Activated naive CD8-positive, alpha-beta T cell treated with anti-CD3 and anti-CD28 coated beads for 36 hours (primary cell): Measurements from ENCODE around the gene ARMC9. TPM values are rescaled to one million over a fixed set of nuclear protein-coding genes. Genes with fewer than 3 reads are reported as not detected.
"Not testable (repeated sequence)": the region's sequence is repeated elsewhere in the genome, so short reads cannot be mapped to it uniquely, and the experiment has no call there.

Experiments used
- DNase-seq: peaks from one replicate; pipeline ENCODE4 v3.0.0; 2021
- H3K27ac Mint-ChIP-seq: one replicate; pipeline ENCODE4 v1.8.0; 2022; ENCODE audit warnings: mild to moderate bottlenecking, moderate library complexity, mixed read lengths
- H3K27me3 Mint-ChIP-seq: one replicate; pipeline ENCODE4 v1.8.0; 2022; ENCODE audit warnings: mild to moderate bottlenecking, mixed read lengths
- H3K36me3 Mint-ChIP-seq: one replicate; pipeline ENCODE4 v1.8.0; 2021; ENCODE audit warnings: mild to moderate bottlenecking, mixed read lengths
- H3K4me1 Mint-ChIP-seq: one replicate; pipeline ENCODE4 v1.8.0; 2021; ENCODE audit warnings: mixed read lengths
- H3K4me3 Mint-ChIP-seq: one replicate; pipeline ENCODE4 v1.8.0; 2022; ENCODE audit warnings: mild to moderate bottlenecking, moderate library complexity, mixed read lengths
- H3K9me3 Mint-ChIP-seq: one replicate; pipeline ENCODE4 v1.8.0; 2022; ENCODE audit warnings: mixed read lengths
- total RNA-seq, 2 experiments: library from RNA; stranded (reverse); gene quantifications; one replicate each; pipeline ENCODE4 v1.2.3, GENCODE V29; 2021

Gene ARMC9
- total RNA-seq, 2 experiments from 2014 or later = 3.9 to 5.1 TPM

DNA sequence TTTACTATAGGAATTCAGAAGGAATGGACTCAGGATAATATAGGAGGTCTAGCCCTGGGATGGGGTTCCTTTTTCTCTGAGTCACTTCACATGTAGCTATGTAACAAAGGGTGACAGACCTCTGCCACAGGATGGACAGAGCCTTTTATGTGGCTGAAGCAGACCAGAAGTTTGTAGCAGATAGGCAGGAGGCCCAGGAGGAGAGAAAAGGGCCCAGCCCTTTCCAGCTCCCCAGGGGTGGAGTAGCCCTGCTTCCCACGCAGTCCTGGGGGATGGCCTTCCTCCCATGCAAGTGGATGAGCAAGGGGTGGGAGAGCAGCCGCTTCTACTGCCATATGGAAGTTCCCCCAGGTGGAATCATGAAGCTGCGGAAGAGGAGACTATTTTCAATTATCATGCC lies 40.3 kb downstream of the ARMC9 start:
- no peak for DNase-seq
- Mint-ChIP-seq H3K27me3 (no peaks in the 10 kb centered on the region), H3K9me3 (no peaks in the 10 kb centered on the region), H3K4me3 (no peak overlapping the region), H3K4me1 (no peaks in the 10 kb centered on the region), H3K36me3 (no peaks in the 10 kb centered on the region), H3K27ac (no peak overlapping the region)

DNA sequence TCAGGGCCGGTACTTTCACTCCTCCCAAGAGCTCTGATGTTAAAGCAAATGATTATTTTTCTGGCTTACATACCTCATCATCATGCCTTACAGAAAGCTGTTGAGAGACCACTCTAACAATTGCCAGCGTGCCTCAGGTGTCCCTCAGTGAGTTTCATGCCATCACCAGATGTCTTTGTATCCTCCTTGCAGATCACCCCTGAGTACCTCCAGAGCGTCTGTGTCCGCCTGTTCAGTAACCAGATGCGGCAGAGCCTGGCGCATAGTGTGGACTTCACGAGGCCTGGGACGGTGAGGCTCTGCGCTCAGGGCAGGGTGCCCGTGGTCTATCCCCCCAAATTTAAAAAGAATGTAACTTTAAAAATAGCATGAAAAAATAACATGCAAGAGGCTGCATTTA lies 41.3 kb downstream of the ARMC9 start:
- H3K27me3 Mint-ChIP-seq = no peaks in the 10 kb centered on the region
- H3K27ac Mint-ChIP-seq = no peak overlapping the region
- no peak for DNase-seq
- no peak overlapping the region for H3K4me3 Mint-ChIP-seq
- no peaks in the 10 kb centered on the region for H3K36me3 Mint-ChIP-seq
- H3K9me3 Mint-ChIP-seq = no peaks in the 10 kb centered on the region
- no peaks in the 10 kb centered on the region for H3K4me1 Mint-ChIP-seq

DNA sequence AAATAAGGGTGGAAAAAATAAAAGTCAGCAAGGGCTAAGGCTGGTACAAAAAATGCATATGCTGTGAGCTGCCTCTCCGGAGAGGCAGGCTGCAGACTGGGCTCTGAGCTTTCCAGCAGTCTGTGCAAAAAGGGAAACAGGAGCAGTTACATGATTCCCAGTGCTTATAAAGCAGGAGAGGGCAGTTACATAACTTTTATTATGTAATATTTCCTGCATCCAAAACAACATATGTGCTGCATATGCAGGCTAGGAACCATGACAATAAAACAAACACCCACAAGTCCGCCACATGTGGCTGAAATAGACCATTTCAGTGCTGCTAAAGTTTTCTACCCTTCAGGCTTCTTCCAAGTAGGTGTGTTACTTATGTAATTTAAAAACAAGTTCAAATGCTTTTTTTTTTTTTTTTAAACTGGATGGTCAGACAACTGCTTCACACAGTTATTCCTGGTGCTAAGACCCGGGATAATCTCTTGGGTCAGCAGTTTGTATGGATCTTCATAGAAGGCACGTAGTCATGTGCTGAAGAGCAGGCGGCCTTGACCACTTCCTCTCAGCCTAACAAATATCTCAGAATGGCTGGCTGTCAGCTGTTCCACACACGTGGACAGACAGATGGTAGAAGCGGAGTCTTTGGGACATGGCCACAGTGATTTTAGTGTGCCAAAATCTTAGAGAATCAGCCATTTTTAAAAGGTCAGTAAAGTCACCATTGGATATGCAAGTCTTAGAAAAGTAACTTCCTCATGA lies 43.5 kb downstream of the ARMC9 start:
- Mint-ChIP-seq H3K9me3 (no peaks in the 10 kb centered on the region), H3K4me3 (no peak overlapping the region), H3K4me1 (no peaks in the 10 kb centered on the region), H3K27ac (no peak overlapping the region), H3K27me3 (no peaks in the 10 kb centered on the region), H3K36me3 (no peaks in the 10 kb centered on the region)
- DNase-seq = no peak

DNA sequence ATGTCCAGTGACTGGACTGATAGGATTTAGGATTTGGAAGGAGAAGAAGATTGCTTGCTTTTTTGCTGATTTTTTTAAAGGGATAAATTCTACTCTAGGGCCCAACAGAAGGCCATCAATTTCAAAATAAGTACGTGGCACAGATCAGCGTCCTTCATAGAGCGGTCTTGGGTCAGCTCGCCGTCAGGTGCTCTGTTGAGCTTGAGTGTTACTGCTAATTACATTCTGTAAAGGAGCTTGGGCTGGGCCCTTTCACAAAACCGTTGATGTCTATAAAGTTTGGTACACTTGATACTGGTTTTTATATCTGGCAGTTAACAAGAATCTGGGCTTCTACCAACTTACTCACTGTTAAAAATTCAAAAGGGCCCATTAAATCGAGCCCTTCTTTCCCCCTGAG lies 45.4 kb downstream of the ARMC9 start:
- Mint-ChIP-seq H3K9me3 (no peaks in the 10 kb centered on the region), H3K27me3 (no peaks in the 10 kb centered on the region), H3K36me3 (no peaks in the 10 kb centered on the region), H3K4me1 (no peaks in the 10 kb centered on the region), H3K4me3 (no peak overlapping the region), H3K27ac (no peak overlapping the region)
- no peak for DNase-seq

DNA sequence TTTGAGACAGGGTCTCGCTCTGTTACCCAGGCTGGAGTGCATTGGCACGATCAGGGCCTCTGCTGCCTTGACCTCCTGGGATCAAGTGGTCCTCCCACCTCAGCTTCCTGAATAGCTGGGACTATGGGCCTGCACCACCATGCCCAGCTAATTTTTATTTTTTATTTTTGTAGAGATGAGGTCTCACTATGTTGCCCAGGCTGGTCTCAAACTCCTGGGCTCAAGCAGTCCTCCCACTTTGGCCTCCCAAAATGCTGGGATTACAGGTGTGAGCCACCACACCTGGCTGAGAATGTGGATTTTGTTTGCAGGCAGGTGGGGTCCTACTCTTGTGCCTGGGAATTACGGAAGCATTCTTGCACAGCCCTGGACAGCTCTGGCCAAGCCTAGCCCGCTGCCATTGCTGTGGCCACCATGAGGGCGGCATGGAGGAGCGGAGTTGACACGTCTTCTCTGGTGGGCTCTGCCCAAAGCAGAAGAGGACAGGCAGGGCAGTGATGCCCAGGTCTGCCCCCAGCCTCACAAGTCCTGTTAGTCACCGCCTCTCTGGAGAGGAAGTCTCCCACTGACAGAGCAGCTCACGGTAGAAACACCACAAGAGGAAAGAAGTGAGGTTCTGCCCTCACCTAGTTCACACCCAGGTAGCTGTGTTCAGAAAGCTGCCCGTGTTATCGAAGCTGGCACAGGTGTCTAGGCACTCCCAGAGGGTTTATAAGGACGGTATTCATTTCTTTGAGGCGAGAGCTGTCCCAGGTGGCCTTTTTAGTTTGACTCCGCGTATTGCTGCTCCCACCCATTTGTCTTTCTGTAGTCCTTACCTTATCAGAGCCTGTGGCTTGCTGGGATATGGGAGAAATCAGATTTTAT lies 46.2 kb downstream of the ARMC9 start:
- Mint-ChIP-seq H3K4me3 (no peak overlapping the region), H3K27ac (no peak overlapping the region), H3K9me3 (no peaks in the 10 kb centered on the region), H3K36me3 (no peaks in the 10 kb centered on the region), H3K27me3 (no peaks in the 10 kb centered on the region), H3K4me1 (no peaks in the 10 kb centered on the region)
- no peak for DNase-seq

DNA sequence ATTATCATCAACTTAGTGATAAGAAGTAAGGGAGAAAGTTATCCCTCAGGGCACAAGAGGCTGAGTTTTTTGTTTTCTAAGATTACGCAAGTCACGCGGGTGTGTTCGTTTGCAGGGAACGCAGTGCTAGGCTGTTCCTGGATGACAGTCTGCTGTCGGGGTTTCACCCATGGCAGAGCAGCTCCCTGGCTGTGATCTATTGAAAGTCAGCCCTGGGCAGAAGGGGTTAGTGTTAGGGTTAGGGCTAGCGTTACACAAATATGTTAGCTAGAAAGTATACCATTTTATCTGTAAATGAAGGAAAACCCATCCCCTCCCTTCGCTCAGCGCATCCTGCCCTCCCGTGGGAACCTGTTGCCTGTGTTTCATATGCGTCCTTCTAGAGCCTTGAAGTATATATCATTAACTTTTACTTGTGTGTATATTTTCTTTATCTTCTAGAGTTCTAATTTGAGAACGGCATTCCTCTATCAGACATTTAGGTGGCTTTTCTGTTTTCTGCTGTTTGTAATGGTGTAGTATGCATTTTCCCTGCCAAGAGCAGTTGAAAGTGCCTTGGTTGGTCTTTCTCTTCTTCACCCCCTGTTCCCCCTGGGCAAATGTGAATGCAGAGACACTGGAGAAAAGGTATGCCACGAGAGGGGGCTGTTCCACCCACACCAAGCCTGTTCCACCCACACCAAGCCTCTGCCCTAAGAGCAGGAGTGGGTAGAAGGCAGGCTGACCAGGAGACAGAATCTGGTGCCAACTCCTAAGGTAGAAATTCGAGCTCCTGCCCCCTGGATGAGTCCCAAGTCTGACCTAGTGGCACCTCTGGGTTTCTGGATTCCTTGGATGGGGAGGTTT lies 47.0 kb downstream of the ARMC9 start:
- Mint-ChIP-seq H3K4me1 (no peaks in the 10 kb centered on the region), H3K4me3 (no peak overlapping the region), H3K36me3 (no peaks in the 10 kb centered on the region), H3K9me3 (no peaks in the 10 kb centered on the region), H3K27me3 (no peaks in the 10 kb centered on the region), H3K27ac (no peak overlapping the region)
- DNase-seq = no peak

DNA sequence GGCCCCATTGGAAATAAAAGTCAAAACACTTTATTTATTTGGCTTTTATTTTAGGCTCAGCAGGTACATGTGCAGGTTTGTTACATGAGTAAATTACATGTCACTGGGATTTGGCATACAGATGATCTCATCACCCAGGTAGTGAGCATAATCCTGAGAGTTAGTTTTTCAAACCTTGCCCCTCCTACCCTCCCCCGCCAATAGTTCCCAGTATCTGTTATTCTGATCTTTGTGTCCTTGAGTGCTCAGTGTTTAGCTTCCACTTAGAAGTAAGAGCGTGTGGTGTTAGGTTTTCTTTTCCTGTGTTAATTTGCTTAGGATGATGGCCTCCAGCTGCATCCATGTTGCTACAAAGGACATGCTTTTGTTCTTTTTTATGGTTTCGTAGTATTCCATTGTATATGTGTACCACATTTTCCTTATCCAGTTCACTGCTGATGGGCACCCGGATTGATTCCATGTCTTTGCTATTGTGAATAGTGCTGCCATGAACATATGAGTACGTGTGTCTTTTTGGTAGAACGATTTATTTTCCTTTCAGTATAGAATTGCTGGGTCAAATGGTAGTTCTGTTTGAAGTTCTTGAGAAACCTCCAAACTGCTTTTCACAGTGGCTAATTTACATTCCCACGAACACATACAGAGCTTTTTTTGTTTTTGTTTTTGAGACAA lies 47.9 kb downstream of the ARMC9 start:
- Mint-ChIP-seq H3K36me3 (no peaks in the 10 kb centered on the region), H3K27me3 (no peaks in the 10 kb centered on the region), H3K4me1 (no peaks in the 10 kb centered on the region), H3K4me3 (no peak overlapping the region), H3K27ac (no peak overlapping the region), H3K9me3 (no peaks in the 10 kb centered on the region)
- DNase-seq = no peak

DNA sequence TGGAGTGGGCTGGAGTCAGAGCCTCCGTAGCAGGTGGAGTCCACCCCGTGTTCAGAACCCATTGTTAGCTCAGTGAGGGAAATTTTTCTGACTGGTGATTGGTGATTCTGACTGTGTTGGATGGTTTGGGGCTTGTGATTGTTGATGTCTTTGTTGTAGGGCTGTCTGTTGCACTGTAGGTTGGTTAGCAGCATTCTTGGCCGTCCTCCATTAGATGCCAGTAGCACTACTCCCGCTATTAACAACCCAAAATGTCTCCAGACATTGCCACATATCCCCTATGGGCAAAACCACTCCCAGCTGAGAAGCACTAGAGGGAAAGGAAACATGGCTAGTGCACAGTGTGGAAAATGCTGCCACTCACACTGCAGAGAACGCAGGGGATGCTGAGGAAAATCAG lies 51.7 kb downstream of the ARMC9 start:
- H3K27me3 Mint-ChIP-seq = no peaks in the 10 kb centered on the region
- H3K27ac Mint-ChIP-seq = no peak overlapping the region
- H3K4me3 Mint-ChIP-seq = no peak overlapping the region
- no peak for DNase-seq
- no peaks in the 10 kb centered on the region for H3K9me3 Mint-ChIP-seq
- H3K4me1 Mint-ChIP-seq = no peaks in the 10 kb centered on the region
- H3K36me3 Mint-ChIP-seq = no peaks in the 10 kb centered on the region

DNA sequence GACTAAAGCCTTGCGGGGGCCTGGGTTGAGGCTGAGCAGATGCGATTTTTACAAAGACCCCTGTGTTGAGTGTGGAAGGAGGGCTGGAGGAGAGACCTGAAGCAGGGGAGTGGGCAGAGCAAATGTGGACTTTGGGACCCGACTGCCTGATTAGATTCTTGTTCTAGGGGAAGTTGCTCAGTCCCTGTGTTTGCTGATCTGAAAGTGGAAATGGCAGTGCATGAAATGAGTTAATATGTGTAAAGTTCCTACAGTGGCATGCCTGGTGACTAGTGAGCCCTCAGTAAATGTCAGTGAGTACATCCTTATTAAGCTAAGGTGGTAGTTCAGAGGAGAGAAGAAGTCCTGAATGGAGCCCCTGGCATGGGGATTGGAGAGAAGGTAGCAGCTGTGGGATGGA lies 52.3 kb downstream of the ARMC9 start:
- DNase-seq = no peak
- no peaks in the 10 kb centered on the region for H3K4me1 Mint-ChIP-seq
- H3K36me3 Mint-ChIP-seq = no peaks in the 10 kb centered on the region
- H3K27me3 Mint-ChIP-seq = no peaks in the 10 kb centered on the region
- H3K27ac Mint-ChIP-seq = no peak overlapping the region
- H3K4me3 Mint-ChIP-seq = no peak overlapping the region
- H3K9me3 Mint-ChIP-seq = no peaks in the 10 kb centered on the region

DNA sequence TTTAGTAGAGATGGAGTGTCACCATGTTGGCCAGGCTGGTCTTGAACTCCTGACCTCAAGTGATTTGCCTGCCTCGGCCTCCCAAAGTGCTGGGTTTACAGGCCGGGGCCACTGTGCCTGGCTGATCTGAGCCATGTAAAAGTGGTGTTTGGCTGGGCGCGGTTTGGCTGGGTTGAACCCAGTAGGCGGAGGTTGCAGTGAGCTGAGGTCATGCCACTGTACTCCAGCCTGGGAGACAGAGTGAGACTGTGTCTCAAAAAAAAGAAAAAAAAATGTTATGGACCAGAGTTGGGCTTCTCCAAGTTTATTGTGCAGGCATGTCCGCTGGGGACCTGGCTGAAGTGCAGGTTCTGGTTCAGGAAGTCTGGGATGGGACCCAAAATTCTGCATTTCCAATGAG lies 54.9 kb downstream of the ARMC9 start:
- not testable (repeated sequence) for H3K4me1 Mint-ChIP-seq, H3K9me3 Mint-ChIP-seq, H3K36me3 Mint-ChIP-seq

DNA sequence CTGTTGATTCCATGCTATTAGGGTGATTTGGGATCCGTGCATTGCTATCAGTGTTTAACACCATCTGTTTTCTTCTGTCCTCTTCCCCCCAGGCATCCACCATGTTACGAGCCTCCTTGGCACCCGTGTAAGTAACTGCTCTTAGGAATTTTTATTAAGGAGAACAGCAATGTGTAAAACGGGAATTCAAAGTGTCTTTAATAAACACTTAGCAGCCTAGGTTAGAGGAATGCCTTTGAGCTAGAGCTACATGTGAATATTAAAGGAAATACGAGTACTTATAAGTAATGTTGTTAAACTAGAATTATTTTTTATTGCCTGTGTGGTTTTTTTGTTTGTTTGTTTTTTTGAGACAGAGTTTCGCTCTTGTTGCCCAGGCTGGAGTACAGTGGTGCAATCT lies 58.1 kb downstream of the ARMC9 start:
- H3K9me3 Mint-ChIP-seq = no peaks in the 10 kb centered on the region
- H3K4me1 Mint-ChIP-seq = peaks cover 4% of the 10 kb centered on the region
- H3K36me3 Mint-ChIP-seq = no peaks in the 10 kb centered on the region
- H3K27me3 Mint-ChIP-seq = peaks cover 3% of the 10 kb centered on the region
- H3K4me3 Mint-ChIP-seq = no peak overlapping the region
- DNase-seq = no peak
- H3K27ac Mint-ChIP-seq = no peak overlapping the region

More for the DNA sequence above, 54.9 kb downstream of the ARMC9 start:
- not testable (repeated sequence) for DNase-seq, H3K27me3 Mint-ChIP-seq, H3K27ac Mint-ChIP-seq, H3K4me3 Mint-ChIP-seq

DNA sequence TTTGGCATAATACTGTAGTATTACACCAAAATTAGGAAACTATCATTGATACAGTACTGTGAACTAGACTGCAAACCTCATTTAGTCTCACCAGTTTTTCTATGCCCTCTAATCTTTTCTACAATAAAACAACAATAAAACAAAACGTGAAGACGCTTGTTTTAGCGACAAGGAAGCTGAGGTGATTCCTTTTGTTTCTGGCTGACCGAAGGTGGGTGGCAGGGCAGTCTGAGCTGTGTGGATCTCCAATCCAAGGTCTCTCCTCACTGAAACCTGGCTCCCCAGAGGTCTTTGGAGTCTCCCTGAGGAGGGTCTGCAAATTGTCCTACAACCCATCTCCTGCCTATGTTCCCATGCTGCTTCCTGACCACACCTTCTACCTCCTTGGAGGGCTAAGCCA lies 59.3 kb downstream of the ARMC9 start:
- Mint-ChIP-seq H3K36me3 (no peaks in the 10 kb centered on the region), H3K27me3 (peaks cover 3% of the 10 kb centered on the region), H3K9me3 (no peaks in the 10 kb centered on the region), H3K4me1 (peaks cover 4% of the 10 kb centered on the region), H3K4me3 (no peak overlapping the region), H3K27ac (no peak overlapping the region)
- DNase-seq = no peak

DNA sequence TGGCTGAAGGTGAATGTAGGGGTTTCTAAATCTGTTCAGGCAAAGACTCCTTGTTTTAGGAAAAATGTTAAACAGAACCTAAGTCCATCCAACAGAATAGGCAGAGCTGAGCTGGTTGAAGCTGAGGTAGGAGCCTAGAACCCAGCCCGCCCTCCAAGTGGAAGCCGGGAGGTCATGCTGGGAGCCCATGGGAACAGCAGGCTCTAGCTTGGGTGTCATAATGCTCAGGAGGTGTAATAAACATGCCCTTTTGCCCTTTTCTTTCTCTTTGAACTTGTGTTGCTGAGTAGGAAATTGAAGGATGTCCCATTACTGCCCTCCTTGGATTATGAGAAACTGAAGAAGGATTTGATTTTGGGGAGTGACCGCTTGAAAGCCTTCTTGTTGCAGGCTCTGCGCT lies 60.3 kb downstream of the ARMC9 start:
- Mint-ChIP-seq H3K27me3 (peaks cover 3% of the 10 kb centered on the region), H3K4me1 (peaks cover 4% of the 10 kb centered on the region), H3K36me3 (no peaks in the 10 kb centered on the region), H3K27ac (no peak overlapping the region), H3K4me3 (no peak overlapping the region), H3K9me3 (no peaks in the 10 kb centered on the region)
- DNase-seq = no peak

DNA sequence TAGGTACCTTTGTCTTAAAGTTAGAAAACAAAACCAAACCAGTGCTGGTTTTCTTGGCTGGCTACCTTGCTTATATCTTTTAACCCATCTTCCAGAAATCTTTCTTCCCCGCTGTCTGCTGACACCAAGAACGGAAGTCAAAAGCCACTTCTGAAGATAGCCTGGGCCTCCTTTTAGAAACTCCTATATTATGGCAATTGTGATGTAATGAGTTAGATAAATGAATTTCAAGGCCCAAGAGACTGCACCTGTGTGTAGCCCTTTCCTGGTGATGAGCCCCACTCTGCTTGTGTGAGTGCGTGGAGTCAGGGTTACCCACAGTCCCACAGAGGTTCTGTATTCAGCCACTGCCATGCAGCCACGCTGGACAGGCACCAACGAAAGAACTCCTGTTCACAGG lies 60.7 kb downstream of the ARMC9 start:
- peaks cover 3% of the 10 kb centered on the region for H3K27me3 Mint-ChIP-seq
- DNase-seq = no peak
- H3K4me1 Mint-ChIP-seq = peaks cover 4% of the 10 kb centered on the region
- H3K9me3 Mint-ChIP-seq = no peaks in the 10 kb centered on the region
- no peak overlapping the region for H3K27ac Mint-ChIP-seq
- H3K4me3 Mint-ChIP-seq = no peak overlapping the region
- H3K36me3 Mint-ChIP-seq = no peaks in the 10 kb centered on the region
